H9 (cell line): Measurements from ENCODE around the gene BEX5. TPM values are rescaled to one million over a fixed set of nuclear protein-coding genes. Genes with fewer than 3 reads are reported as not detected.
"Not testable (repeated sequence)": the region's sequence is repeated elsewhere in the genome, so short reads cannot be mapped to it uniquely, and the experiment has no call there.

Experiments used
- DNase-seq: peaks from one replicate; pipeline ENCODE4 v3.0.0-alpha.2; 2017
- H2AFZ ChIP-seq: one replicate; pipeline ENCODE4 v1.6.1; 2013; ENCODE audit warnings: mild to moderate bottlenecking, low read length, control low read depth, moderate library complexity
- H2AK5ac ChIP-seq: 2 replicates; pipeline ENCODE4 v1.6.1; 2013; ENCODE audit warnings: low read length, control low read depth, mixed read lengths; ENCODE audit not compliant: insufficient read length
- H2BK120ac ChIP-seq: one replicate; pipeline ENCODE4 v1.6.1; 2013; ENCODE audit warnings: low read depth, mild to moderate bottlenecking, low read length, control low read depth, inconsistent platforms; ENCODE audit not compliant: poor library complexity, severe bottlenecking
- H2BK12ac ChIP-seq: 2 replicates; pipeline ENCODE4 v1.6.1; 2013; ENCODE audit warnings: low read length, control low read depth, mixed read lengths, low read depth; ENCODE audit not compliant: insufficient read length
- H2BK15ac ChIP-seq: 2 replicates; pipeline ENCODE4 v1.6.1; 2013; ENCODE audit warnings: low read depth, low read length, control low read depth
- H2BK20ac ChIP-seq: one replicate; pipeline ENCODE4 v1.6.1; 2013; ENCODE audit warnings: low read depth, mild to moderate bottlenecking, low read length, control low read depth, inconsistent platforms; ENCODE audit not compliant: poor library complexity, severe bottlenecking
- H2BK5ac ChIP-seq: 2 replicates; pipeline ENCODE4 v1.6.1; 2013; ENCODE audit warnings: low read length, control low read depth, mixed read lengths; ENCODE audit not compliant: insufficient read length
- H3K14ac ChIP-seq: 2 replicates; pipeline ENCODE4 v1.6.1; 2013; ENCODE audit warnings: low read length, control low read depth; ENCODE audit not compliant: insufficient read depth
- H3K18ac ChIP-seq: 2 replicates; pipeline ENCODE4 v1.6.1; 2013; ENCODE audit warnings: low read depth, mild to moderate bottlenecking, mixed read lengths, low read length, control low read depth; ENCODE audit not compliant: insufficient read length
- H3K23ac ChIP-seq: 2 replicates; pipeline ENCODE4 v1.6.1; 2013; ENCODE audit warnings: low read length, control low read depth, mixed read lengths, low read depth; ENCODE audit not compliant: insufficient read length
- H3K23me2 ChIP-seq: 2 replicates; pipeline ENCODE4 v1.6.1; 2013; ENCODE audit warnings: low read depth, mild to moderate bottlenecking, mixed read lengths, low read length, control low read depth; ENCODE audit not compliant: insufficient read length, poor library complexity, severe bottlenecking
- H3K27ac ChIP-seq: 2 replicates; pipeline ENCODE4 v1.5.1; 2013; ENCODE audit warnings: low read length, control low read depth, mixed read lengths, low read depth; ENCODE audit not compliant: insufficient read length
- H3K27me3 ChIP-seq: 2 replicates; pipeline ENCODE4 v1.6.1; 2013; ENCODE audit warnings: low read length, control low read depth, inconsistent platforms; ENCODE audit not compliant: insufficient read depth
- H3K4ac ChIP-seq: 2 replicates; pipeline ENCODE4 v1.6.1; 2013; ENCODE audit warnings: low read depth, mild to moderate bottlenecking, control low read depth, inconsistent platforms, low read length, moderate library complexity
- H3K4me1 ChIP-seq: 2 replicates; pipeline ENCODE4 v1.6.1; 2013; ENCODE audit warnings: low read length, control low read depth, inconsistent platforms; ENCODE audit not compliant: insufficient read depth
- H3K4me2 ChIP-seq: 2 replicates; pipeline ENCODE4 v1.6.1; 2013; ENCODE audit warnings: low read length, control low read depth, mixed read lengths; ENCODE audit not compliant: insufficient read length, insufficient read depth
- H3K56ac ChIP-seq: 2 replicates; pipeline ENCODE4 v1.6.1; 2013; ENCODE audit warnings: low read depth, mild to moderate bottlenecking, mixed read lengths, low read length, control low read depth; ENCODE audit not compliant: insufficient read length
- H3K79me1 ChIP-seq: 2 replicates; pipeline ENCODE4 v1.6.1; 2013; ENCODE audit warnings: low read depth, mild to moderate bottlenecking, moderate library complexity, low read length, control low read depth, inconsistent platforms; ENCODE audit not compliant: insufficient read depth, poor library complexity, severe bottlenecking
- H3K79me2 ChIP-seq: 2 replicates; pipeline ENCODE4 v1.6.1; 2013; ENCODE audit warnings: low read length, control low read depth, inconsistent platforms; ENCODE audit not compliant: insufficient read depth
- H3K9ac ChIP-seq: 2 replicates; pipeline ENCODE4 v1.6.1; 2013; ENCODE audit warnings: low read length, control low read depth, mixed read lengths; ENCODE audit not compliant: insufficient read length; ENCODE audit errors: extremely low read depth
- H3K9me3 ChIP-seq: one replicate; pipeline ENCODE4 v1.6.1; 2013; ENCODE audit warnings: low read depth, low read length, inconsistent platforms; ENCODE audit not compliant: control insufficient read depth
- H3T11ph ChIP-seq: one replicate; pipeline ENCODE4 v1.6.1; 2013; ENCODE audit warnings: mild to moderate bottlenecking, low read length, control low read depth, inconsistent platforms
- H4K20me1 ChIP-seq: one replicate; pipeline ENCODE4 v1.6.1; 2013; ENCODE audit not compliant: control insufficient read depth, insufficient read length, insufficient read depth
- H4K5ac ChIP-seq: 2 replicates; pipeline ENCODE4 v1.6.1; 2013; ENCODE audit warnings: low read depth, mild to moderate bottlenecking, mixed read lengths, low read length, control low read depth; ENCODE audit not compliant: insufficient read length
- H4K8ac ChIP-seq: replicated peaks from 2 replicates; pipeline ENCODE4 v1.6.1; 2013; ENCODE audit warnings: low read length, control low read depth, mixed read lengths, low read depth; ENCODE audit not compliant: insufficient read length
- H4K91ac ChIP-seq: 2 replicates; pipeline ENCODE4 v1.6.1; 2013; ENCODE audit warnings: low read depth, mild to moderate bottlenecking, moderate library complexity, mixed read lengths, low read length, control low read depth; ENCODE audit not compliant: insufficient read length
- H3K27ac Mint-ChIP-seq, 3 experiments: 2 replicates in 2 of 3; 3 replicates in 1 of 3; pipeline ENCODE4 v1.8.0; 2020 to 2021; ENCODE audit warnings: mixed read lengths in 3 of 3, mild to moderate bottlenecking in 1 of 3, moderate library complexity in 1 of 3
- H3K27me3 Mint-ChIP-seq: 2 replicates; pipeline ENCODE4 v1.8.0; 2021; ENCODE audit warnings: low read depth, mild to moderate bottlenecking, moderate library complexity, mixed read lengths
- H3K36me3 Mint-ChIP-seq, 3 experiments: 2 replicates in 2 of 3; 3 replicates in 1 of 3; pipeline ENCODE4 v1.8.0; 2020 to 2021; ENCODE audit warnings: low read depth in 3 of 3, mixed read lengths in 3 of 3; ENCODE audit not compliant: insufficient read depth in 1 of 3
- H3K4me1 Mint-ChIP-seq, 2 experiments: 2 replicates each; pipeline ENCODE4 v1.8.0; 2020; ENCODE audit warnings: mixed read lengths in 2 of 2
- H3K4me3 Mint-ChIP-seq, 2 experiments: 2 replicates in 1 of 2; 3 replicates in 1 of 2; pipeline ENCODE4 v1.8.0; 2020 to 2021; ENCODE audit warnings: mild to moderate bottlenecking in 2 of 2, mixed read lengths in 2 of 2, moderate library complexity in 1 of 2
- H3K9me3 Mint-ChIP-seq, 2 experiments: 2 replicates in 1 of 2; 3 replicates in 1 of 2; pipeline ENCODE4 v1.8.0; 2020; ENCODE audit warnings: mild to moderate bottlenecking in 2 of 2, mixed read lengths in 2 of 2, moderate library complexity in 1 of 2
- WGBS: extraction: QIAGEN DNeasy Blood & Tissue Kit; methylation state at CpG from one replicate; pipeline ENCODE4 v1.1.7; 2013; ENCODE audit warnings: missing lambda C conversion rate, low lambda C conversion rate, mixed read lengths; ENCODE audit not compliant: insufficient read length; ENCODE audit errors: extremely low coverage; 5-methylcytosine and 5-hydroxymethylcytosine counted together
- total RNA-seq: library from RNA; stranded (reverse); gene quantifications from 2 replicates; pipeline ENCODE4 v1.2.1, GENCODE V29; 2021

Gene BEX5
- total RNA-seq, 1 experiment from 2014 or later = 7.7 TPM

DNA sequence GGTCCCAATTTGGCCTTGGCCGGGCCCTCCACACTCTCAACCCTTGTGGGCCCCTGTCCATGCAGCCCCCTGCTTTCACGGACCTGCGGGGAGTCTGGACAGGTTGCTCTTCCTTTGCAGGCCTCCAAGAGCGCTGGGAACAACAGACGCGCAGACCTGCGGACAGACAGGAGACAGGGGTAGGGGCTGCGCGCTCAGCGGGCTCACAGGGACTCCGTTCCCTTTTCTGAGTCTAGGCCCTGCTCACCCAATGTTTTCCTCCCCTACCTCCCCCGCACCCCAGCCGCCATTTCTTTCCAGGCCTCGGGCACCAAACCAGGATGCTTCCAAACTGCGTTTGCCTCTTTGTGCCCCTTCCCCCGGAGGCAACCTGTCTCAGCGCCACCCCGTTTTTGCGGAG, 14.1 kb downstream of the BEX5 start:
- H4K8ac ChIP-seq, H3K9ac ChIP-seq, H3K18ac ChIP-seq, H3K4ac ChIP-seq, H3K79me2 ChIP-seq, H3K14ac ChIP-seq, H2BK120ac ChIP-seq, H2AFZ ChIP-seq, H3K56ac ChIP-seq, H2BK12ac ChIP-seq, H3K23me2 ChIP-seq, H2AK5ac ChIP-seq, H3K4me1 Mint-ChIP-seq, H3K27me3 ChIP-seq, H4K20me1 ChIP-seq, H3T11ph ChIP-seq, H3K27ac Mint-ChIP-seq, H3K23ac ChIP-seq, H3K36me3 Mint-ChIP-seq, H2BK20ac ChIP-seq, H3K4me2 ChIP-seq, H2BK15ac ChIP-seq, H3K4me1 ChIP-seq, H3K27me3 Mint-ChIP-seq, H4K91ac ChIP-seq, H3K79me1 ChIP-seq, H4K5ac ChIP-seq, H2BK5ac ChIP-seq, H3K27ac ChIP-seq, DNase-seq, H3K4me3 Mint-ChIP-seq: not testable (repeated sequence)
- WGBS = no CpG with 5 or more reads among the region's 19 CpGs
- peaks cover 19% of the 10 kb centered on the region for H3K9me3 ChIP-seq
- peaks cover 40 to 72% of the 10 kb centered on the region in 2 experiments for H3K9me3 Mint-ChIP-seq

DNA sequence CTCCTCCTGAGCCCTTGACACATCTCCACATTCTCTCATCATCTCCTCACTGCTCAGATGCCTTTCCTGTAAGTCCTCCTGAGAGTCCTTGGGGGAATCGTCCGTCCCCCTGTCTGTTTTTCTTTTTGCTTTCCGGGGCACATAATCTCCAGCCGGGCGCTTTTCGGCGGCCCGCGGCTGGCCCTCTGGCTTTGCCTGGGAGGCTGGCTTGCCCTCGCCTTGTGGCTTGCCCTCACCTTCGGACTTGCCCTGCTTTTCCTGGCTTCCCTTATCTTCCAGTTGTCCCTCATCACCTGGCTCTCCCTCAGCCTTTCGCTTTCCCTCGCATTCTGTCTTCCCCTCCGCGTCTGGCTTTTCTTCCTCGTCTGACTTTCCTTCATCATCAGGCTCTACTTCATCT, 14.9 kb downstream of the BEX5 start:
- H3K27me3 Mint-ChIP-seq, H2BK120ac ChIP-seq, H3K36me3 Mint-ChIP-seq, H2BK15ac ChIP-seq, H3K27ac Mint-ChIP-seq, H3K27me3 ChIP-seq, H3K4me1 Mint-ChIP-seq, H3K14ac ChIP-seq, H2BK20ac ChIP-seq, H3K4me3 Mint-ChIP-seq, H4K91ac ChIP-seq, H3K4ac ChIP-seq, H4K8ac ChIP-seq, H3K27ac ChIP-seq, H3K23me2 ChIP-seq, H3K4me1 ChIP-seq, H3K4me2 ChIP-seq, H2AFZ ChIP-seq, H2BK12ac ChIP-seq, H2AK5ac ChIP-seq, H4K5ac ChIP-seq, H3T11ph ChIP-seq, H2BK5ac ChIP-seq, H4K20me1 ChIP-seq, H3K9ac ChIP-seq, H3K79me1 ChIP-seq, DNase-seq, H3K18ac ChIP-seq, H3K56ac ChIP-seq, H3K79me2 ChIP-seq, H3K23ac ChIP-seq: not testable (repeated sequence)
- H3K9me3 ChIP-seq = peaks cover 19% of the 10 kb centered on the region
- H3K9me3 Mint-ChIP-seq = peaks cover 43 to 72% of the 10 kb centered on the region in 2 experiments
- WGBS = no CpG with 5 or more reads among the region's 16 CpGs
